NCI-H446 treated with DMSO at 0.1 percent for 48 hours (cell line): ENCODE measurements around the gene USP6NL.
"Not testable (repeated sequence)": the region's sequence is repeated elsewhere in the genome, so short reads cannot be mapped to it uniquely, and the experiment has no call there.

Experiments used
- DNase-seq: peaks from one replicate; lab custom pipeline; 2025; lab: John Stamatoyannopoulos, UW

Gene USP6NL

GRCh38 chr10:11611248-11612020, at the start of gene USP6NL:
Gene USP6NL, minus strand, starts transcription at chr10:11611650. Its CDS starts 14,016 bp downstream, at chr10:11597634.
- DNase-seq: peak; percentile 69

- no peak for DNase-seq
Observed at GRCh38 chr10:11658801-11659368, 47.4 kb upstream of the USP6NL start.

GRCh38 chr10:11655836-11656235, 44.4 kb upstream of the USP6NL start:
- DNase-seq: peak; percentile 31

- peak; percentile 54 for DNase-seq
Observed at GRCh38 chr10:11654659-11655058, 43.2 kb upstream of the USP6NL start.

- no peak for DNase-seq
Observed at GRCh38 chr10:11653758-11654471, 42.5 kb upstream of the USP6NL start.

GRCh38 chr10:11647676-11648075, 36.2 kb upstream of the USP6NL start:
- DNase-seq: no peak

GRCh38 chr10:11646450-11646849, 35.0 kb upstream of the USP6NL start:
- DNase-seq: no peak

GRCh38 chr10:11643039-11643438, 31.6 kb upstream of the USP6NL start:
- DNase-seq: no peak

GRCh38 chr10:11642566-11642965, 31.1 kb upstream of the USP6NL start:
- DNase-seq: no peak

- DNase-seq: no peak
Observed at GRCh38 chr10:11639849-11640764, 28.7 kb upstream of the USP6NL start.

- no peak for DNase-seq
Observed at GRCh38 chr10:11639362-11639761, 27.9 kb upstream of the USP6NL start.

- no peak for DNase-seq
Observed at GRCh38 chr10:11638055-11638698, 26.7 kb upstream of the USP6NL start.

- no peak for DNase-seq
Observed at GRCh38 chr10:11636697-11637303, 25.4 kb upstream of the USP6NL start.

GRCh38 chr10:11631890-11632587, 20.6 kb upstream of the USP6NL start:
- no peak for DNase-seq

- DNase-seq: no peak
Observed at GRCh38 chr10:11631291-11631690, 19.8 kb upstream of the USP6NL start.

GRCh38 chr10:11629731-11630130, 18.3 kb upstream of the USP6NL start:
- DNase-seq: no peak

GRCh38 chr10:11627941-11628340, 16.5 kb upstream of the USP6NL start:
- DNase-seq: not testable (repeated sequence)

- no peak for DNase-seq
Observed at GRCh38 chr10:11626071-11626470, 14.6 kb upstream of the USP6NL start.

GRCh38 chr10:11625019-11625735, 13.7 kb upstream of the USP6NL start:
- no peak for DNase-seq

GRCh38 chr10:11617233-11617632, 5.8 kb upstream of the USP6NL start:
- DNase-seq: no peak
